ENCODE results near the gene EOMES.

DNA sequence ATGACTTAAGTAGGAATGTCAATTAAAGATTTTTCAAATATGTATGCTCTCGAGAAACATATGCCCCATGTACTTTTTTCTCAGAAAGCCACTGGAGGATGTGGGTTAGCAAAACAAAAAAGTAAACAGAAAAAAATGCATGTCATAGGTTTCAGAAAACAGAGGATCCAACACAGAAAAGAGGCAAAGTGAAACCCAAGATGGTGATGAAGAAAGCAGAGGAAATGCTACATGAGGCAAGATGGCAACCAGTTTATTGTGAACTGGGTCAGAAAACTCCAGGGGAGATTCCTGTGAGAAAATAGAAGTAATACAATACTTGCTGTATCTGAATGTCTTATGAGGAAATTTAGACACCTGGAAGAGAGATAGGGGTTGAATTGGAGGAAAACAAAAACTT lies 30.8 kb upstream of the EOMES start:
- TF ChIP-seq, protein P1, sequence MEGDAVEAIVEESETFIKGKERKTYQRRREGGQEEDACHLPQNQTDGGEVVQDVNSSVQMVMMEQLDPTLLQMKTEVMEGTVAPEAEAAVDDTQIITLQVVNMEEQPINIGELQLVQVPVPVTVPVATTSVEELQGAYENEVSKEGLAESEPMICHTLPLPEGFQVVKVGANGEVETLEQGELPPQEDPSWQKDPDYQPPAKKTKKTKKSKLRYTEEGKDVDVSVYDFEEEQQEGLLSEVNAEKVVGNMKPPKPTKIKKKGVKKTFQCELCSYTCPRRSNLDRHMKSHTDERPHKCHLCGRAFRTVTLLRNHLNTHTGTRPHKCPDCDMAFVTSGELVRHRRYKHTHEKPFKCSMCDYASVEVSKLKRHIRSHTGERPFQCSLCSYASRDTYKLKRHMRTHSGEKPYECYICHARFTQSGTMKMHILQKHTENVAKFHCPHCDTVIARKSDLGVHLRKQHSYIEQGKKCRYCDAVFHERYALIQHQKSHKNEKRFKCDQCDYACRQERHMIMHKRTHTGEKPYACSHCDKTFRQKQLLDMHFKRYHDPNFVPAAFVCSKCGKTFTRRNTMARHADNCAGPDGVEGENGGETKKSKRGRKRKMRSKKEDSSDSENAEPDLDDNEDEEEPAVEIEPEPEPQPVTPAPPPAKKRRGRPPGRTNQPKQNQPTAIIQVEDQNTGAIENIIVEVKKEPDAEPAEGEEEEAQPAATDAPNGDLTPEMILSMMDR (conservative IDR thresholded peaks at IDR 0.05; ENCODE audit: low read depth, low read length) = no peak
- TF ChIP-seq BHLHE40 (IDR thresholded peaks at IDR 0.05; ENCODE audit: low read depth, low read length) (no peak), CHD1 (IDR thresholded peaks at IDR 0.05; ENCODE audit: low read depth, low read length) (no peak), CEBPB (IDR thresholded peaks at IDR 0.05; ENCODE audit: low read depth, low read length) (no peak), FOS (IDR thresholded peaks at IDR 0.05; ENCODE audit: low read depth, low read length) (no peak), POLR2A (IDR thresholded peaks at IDR 0.05; ENCODE audit: low read depth, low read length) (no peak), MAZ (IDR thresholded peaks at IDR 0.05; ENCODE audit: borderline replicate concordance, low read depth, low read length) (no peak)
- TF ChIP-seq, protein P2, sequence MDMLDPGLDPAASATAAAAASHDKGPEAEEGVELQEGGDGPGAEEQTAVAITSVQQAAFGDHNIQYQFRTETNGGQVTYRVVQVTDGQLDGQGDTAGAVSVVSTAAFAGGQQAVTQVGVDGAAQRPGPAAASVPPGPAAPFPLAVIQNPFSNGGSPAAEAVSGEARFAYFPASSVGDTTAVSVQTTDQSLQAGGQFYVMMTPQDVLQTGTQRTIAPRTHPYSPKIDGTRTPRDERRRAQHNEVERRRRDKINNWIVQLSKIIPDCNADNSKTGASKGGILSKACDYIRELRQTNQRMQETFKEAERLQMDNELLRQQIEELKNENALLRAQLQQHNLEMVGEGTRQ (IDR thresholded peaks at IDR 0.05; ENCODE audit: low read depth, low read length) = no peak
